HFFc6 (cell line): ENCODE data around the gene PRKAR1B. TPM values are rescaled to one million over a fixed set of nuclear protein-coding genes. Genes with fewer than 3 reads are reported as not detected.
"Not testable (repeated sequence)": the region's sequence is repeated elsewhere in the genome, so short reads cannot be mapped to it uniquely, and the experiment has no call there.

Experiments used
- DNase-seq: peaks from one replicate; pipeline ENCODE4 v3.0.0-alpha.2; 2018
- H3K27ac Mint-ChIP-seq: 2 replicates; pipeline ENCODE4 v1.8.0; 2020; ENCODE audit warnings: mild to moderate bottlenecking, mixed read lengths
- H3K27me3 Mint-ChIP-seq: 2 replicates; pipeline ENCODE4 v1.8.0; 2021; ENCODE audit warnings: mild to moderate bottlenecking, moderate library complexity, mixed read lengths; ENCODE audit not compliant: insufficient read depth
- H3K36me3 Mint-ChIP-seq: 2 replicates; pipeline ENCODE4 v1.8.0; 2021; ENCODE audit warnings: low read depth, mixed read lengths
- H3K4me1 Mint-ChIP-seq: 2 replicates; pipeline ENCODE4 v1.8.0; 2020; ENCODE audit warnings: low read depth, mixed read lengths
- H3K4me3 Mint-ChIP-seq: 2 replicates; pipeline ENCODE4 v1.8.0; 2020; ENCODE audit warnings: mild to moderate bottlenecking, moderate library complexity, mixed read lengths
- H3K9me3 Mint-ChIP-seq: 2 replicates; pipeline ENCODE4 v1.8.0; 2020; ENCODE audit warnings: mild to moderate bottlenecking, mixed read lengths
- total RNA-seq, 6 experiments: library from RNA; stranded (reverse); fragmentation: NEBNext Ultra II Directional; extraction: Animal tissue kit (Norgen Biotek cat#: 25700); gene quantifications; 2 replicates in 1 of 6; 3 replicates in 5 of 6; pipeline ENCODE4 v1.2.3, GENCODE V29; 2021
- TF ChIP-seq, protein P1 (sequence below): fragments of 200-600 bp; sonication (generic); IDR thresholded peaks from 2 replicates; pipeline ENCODE4 v1.5.0; 2021; ENCODE audit warnings: antibody characterized with exemption, mild to moderate bottlenecking

The PRKAR1B gene
- total RNA-seq, 6 experiments from 2014 or later: 15.5 to 22.7 (median 17.1) TPM

DNA sequence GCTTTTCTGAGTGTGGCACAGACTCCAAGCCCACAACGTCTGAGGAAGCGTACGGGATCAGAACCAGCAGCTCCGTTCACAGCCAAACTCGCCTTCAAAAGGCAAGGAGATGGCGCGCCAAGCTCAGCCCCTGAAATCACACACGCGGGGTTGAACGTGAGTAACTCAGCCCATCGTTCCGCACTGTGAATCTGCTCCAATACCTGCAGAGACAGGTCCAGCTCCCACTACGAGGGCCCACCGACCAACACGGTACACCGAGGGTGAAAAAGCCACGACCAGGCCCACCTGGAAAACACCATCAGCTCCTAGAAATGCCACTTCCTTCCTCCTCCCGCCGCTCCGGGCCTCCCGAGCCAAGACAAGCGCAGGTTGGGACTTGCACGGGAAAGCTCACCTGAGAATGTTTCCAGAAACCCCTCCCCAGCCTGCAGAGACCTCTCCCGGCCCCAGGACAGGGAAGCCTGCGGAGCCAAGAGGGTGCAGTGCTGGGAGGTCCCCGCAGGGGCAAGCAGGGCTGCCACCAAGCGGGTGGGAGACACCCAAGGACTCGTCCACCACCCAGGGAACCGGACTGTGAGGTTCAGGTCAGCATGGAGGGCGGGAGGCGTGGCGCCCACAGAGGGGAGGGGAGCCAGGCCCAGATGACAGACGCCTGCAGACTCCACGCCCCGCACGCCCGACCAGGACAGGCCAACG is 113.5 kb downstream of the PRKAR1B start:
- no peak for DNase-seq
- Mint-ChIP-seq H3K36me3 (peaks cover 5% of the 10 kb centered on the region), H3K9me3 (no peaks in the 10 kb centered on the region), H3K4me1 (no peaks in the 10 kb centered on the region), H3K27me3 (peaks cover 9% of the 10 kb centered on the region), H3K27ac (no peak overlapping the region), H3K4me3 (no peak overlapping the region)
- TF ChIP-seq, protein P1, sequence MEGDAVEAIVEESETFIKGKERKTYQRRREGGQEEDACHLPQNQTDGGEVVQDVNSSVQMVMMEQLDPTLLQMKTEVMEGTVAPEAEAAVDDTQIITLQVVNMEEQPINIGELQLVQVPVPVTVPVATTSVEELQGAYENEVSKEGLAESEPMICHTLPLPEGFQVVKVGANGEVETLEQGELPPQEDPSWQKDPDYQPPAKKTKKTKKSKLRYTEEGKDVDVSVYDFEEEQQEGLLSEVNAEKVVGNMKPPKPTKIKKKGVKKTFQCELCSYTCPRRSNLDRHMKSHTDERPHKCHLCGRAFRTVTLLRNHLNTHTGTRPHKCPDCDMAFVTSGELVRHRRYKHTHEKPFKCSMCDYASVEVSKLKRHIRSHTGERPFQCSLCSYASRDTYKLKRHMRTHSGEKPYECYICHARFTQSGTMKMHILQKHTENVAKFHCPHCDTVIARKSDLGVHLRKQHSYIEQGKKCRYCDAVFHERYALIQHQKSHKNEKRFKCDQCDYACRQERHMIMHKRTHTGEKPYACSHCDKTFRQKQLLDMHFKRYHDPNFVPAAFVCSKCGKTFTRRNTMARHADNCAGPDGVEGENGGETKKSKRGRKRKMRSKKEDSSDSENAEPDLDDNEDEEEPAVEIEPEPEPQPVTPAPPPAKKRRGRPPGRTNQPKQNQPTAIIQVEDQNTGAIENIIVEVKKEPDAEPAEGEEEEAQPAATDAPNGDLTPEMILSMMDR: no peak

GRCh38 chr7:611837-612236 is 115.2 kb downstream of the PRKAR1B start:
- not testable (repeated sequence) for H3K36me3 Mint-ChIP-seq, H3K27me3 Mint-ChIP-seq, H3K4me3 Mint-ChIP-seq, H3K27ac Mint-ChIP-seq, H3K9me3 Mint-ChIP-seq, H3K4me1 Mint-ChIP-seq, DNase-seq

- H3K4me3 Mint-ChIP-seq: no peak overlapping the region
- no peaks in the 10 kb centered on the region for H3K9me3 Mint-ChIP-seq
- DNase-seq: no peak
- TF ChIP-seq, protein P1: no peak
- H3K4me1 Mint-ChIP-seq: no peaks in the 10 kb centered on the region
- no peak overlapping the region for H3K27ac Mint-ChIP-seq
- peaks cover 5% of the 10 kb centered on the region for H3K36me3 Mint-ChIP-seq
- H3K27me3 Mint-ChIP-seq: peaks cover 9% of the 10 kb centered on the region
Observed at GRCh38 chr7:611281-611810, 115.7 kb downstream of the PRKAR1B start.

DNA sequence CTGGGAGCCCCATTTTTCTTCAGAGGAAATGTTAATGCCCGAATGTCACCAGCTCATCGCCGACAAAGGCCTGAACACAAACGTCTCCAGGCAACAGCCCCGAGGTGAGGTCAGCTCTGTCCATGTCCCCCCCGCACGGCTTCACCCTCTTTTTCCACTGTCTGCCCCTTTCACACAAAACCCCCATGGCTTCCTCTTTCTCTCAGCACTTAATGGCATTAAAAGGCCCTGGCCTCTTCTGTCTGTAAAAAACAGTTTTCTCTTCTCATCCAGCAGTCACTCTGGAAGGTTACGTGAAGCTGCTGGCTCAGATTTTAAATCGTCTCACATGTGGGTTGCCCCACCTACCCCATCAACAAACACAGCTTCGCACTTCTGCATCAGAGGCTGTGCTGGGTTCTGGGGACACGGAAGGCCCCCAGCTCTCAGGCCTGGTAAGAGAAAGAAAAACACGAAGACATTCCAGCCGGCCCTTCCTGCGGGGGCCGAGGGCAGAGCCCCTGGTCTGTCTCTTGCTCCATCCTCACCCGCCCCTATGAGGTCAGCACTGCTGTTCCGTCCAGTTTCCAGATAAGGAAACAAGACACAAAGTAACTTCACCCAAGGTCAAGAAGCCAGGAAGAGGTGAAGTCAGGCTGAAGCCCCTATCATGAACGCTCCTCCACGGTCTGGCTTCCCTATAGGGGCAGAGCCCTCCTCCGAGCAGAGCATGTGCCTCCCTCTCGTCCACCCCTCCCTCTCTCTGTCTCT is 116.4 kb downstream of the PRKAR1B start:
- H3K4me3 Mint-ChIP-seq: no peak overlapping the region
- no peak overlapping the region for H3K27ac Mint-ChIP-seq
- TF ChIP-seq, protein P1: no peak
- H3K4me1 Mint-ChIP-seq: no peaks in the 10 kb centered on the region
- no peak for DNase-seq
- H3K9me3 Mint-ChIP-seq: no peaks in the 10 kb centered on the region
- H3K27me3 Mint-ChIP-seq: peaks cover 9% of the 10 kb centered on the region
- H3K36me3 Mint-ChIP-seq: peaks cover 5% of the 10 kb centered on the region

DNA sequence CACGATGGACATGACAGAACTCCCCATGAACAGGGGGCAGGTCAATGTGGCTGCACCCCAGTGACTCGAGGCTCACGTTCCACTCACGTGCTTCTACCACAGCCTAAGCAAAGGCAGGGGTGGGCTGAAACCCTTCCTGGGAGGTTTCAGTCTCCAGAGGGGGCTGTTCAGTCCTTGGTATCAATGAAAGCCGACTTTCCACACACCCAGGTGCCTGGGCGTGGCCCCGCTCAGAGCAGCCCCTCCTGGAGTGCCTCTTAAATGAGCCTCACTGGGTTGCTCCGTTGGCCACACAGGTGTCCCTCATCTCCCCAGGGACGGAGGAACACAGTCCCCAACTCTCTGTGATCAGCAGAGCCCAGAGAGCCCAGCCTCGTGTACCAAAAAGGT is 116.9 kb downstream of the PRKAR1B start:
- TF ChIP-seq, protein P1: no peak
- Mint-ChIP-seq H3K36me3 (peaks cover 5% of the 10 kb centered on the region), H3K4me3 (no peak overlapping the region), H3K27ac (no peak overlapping the region), H3K27me3 (peaks cover 9% of the 10 kb centered on the region), H3K9me3 (no peaks in the 10 kb centered on the region), H3K4me1 (no peaks in the 10 kb centered on the region)
- no peak for DNase-seq

GRCh38 chr7:609365-609764 is 117.7 kb downstream of the PRKAR1B start:
- DNase-seq: no peak

More at GRCh38 chr7:609365-609764, 117.7 kb downstream of the PRKAR1B start:
- no peaks in the 10 kb centered on the region for H3K4me1 Mint-ChIP-seq
- H3K27me3 Mint-ChIP-seq: peaks cover 9% of the 10 kb centered on the region
- peaks cover 5% of the 10 kb centered on the region for H3K36me3 Mint-ChIP-seq
- no peaks in the 10 kb centered on the region for H3K9me3 Mint-ChIP-seq
- no peak overlapping the region for H3K27ac Mint-ChIP-seq
- no peak overlapping the region for H3K4me3 Mint-ChIP-seq
- TF ChIP-seq, protein P1: no peak
